Measurements from ENCODE around the gene UBE3D.
"Not testable (repeated sequence)": the region's sequence is repeated elsewhere in the genome, so short reads cannot be mapped to it uniquely, and the experiment has no call there.

UBE3D gene

GRCh38 chr6:82971877-82972460 is 93.7 kb downstream of the UBE3D start:
- DNase-seq = no peak

GRCh38 chr6:82970839-82971238 is 94.8 kb downstream of the UBE3D start:
- no peak for DNase-seq

- no peak for DNase-seq
These were observed 96.9 kb downstream of the UBE3D start for GRCh38 chr6:82968708-82969107.

- DNase-seq = no peak
These were observed 102.3 kb downstream of the UBE3D start for GRCh38 chr6:82963191-82963925.

GRCh38 chr6:82959385-82959941 is 106.2 kb downstream of the UBE3D start:
- DNase-seq = no peak

GRCh38 chr6:82958551-82958950 is 107.1 kb downstream of the UBE3D start:
- DNase-seq = no peak

- DNase-seq = no peak
These were observed 107.8 kb downstream of the UBE3D start for GRCh38 chr6:82957868-82958245.

GRCh38 chr6:82957171-82957867 is 108.3 kb downstream of the UBE3D start:
- no peak for DNase-seq

- no peak for DNase-seq
These were observed 109.8 kb downstream of the UBE3D start for GRCh38 chr6:82955841-82956240.

- no peak for DNase-seq
These were observed 110.6 kb downstream of the UBE3D start for GRCh38 chr6:82954937-82955577.

- DNase-seq = no peak
These were observed 111.3 kb downstream of the UBE3D start for GRCh38 chr6:82954356-82954755.

GRCh38 chr6:82953871-82954270 is 111.8 kb downstream of the UBE3D start:
- DNase-seq = no peak

GRCh38 chr6:82951935-82952334 is 113.7 kb downstream of the UBE3D start:
- no peak for DNase-seq

- DNase-seq = no peak
These were observed 114.3 kb downstream of the UBE3D start for GRCh38 chr6:82951389-82951788.

- not testable (repeated sequence) for DNase-seq
These were observed 134.7 kb downstream of the UBE3D start for GRCh38 chr6:82930915-82931314.

- no peak for DNase-seq
These were observed 140.7 kb downstream of the UBE3D start for GRCh38 chr6:82924799-82925535.

- DNase-seq = no peak
These were observed 144.4 kb downstream of the UBE3D start for GRCh38 chr6:82921258-82921657.

- DNase-seq = no peak
These were observed 148.1 kb downstream of the UBE3D start for GRCh38 chr6:82917346-82918064.

GRCh38 chr6:82915666-82916065 is 150.0 kb downstream of the UBE3D start:
- DNase-seq = no peak

GRCh38 chr6:82914511-82914910 is 151.1 kb downstream of the UBE3D start:
- no peak for DNase-seq

- no peak for DNase-seq
These were observed 154.8 kb downstream of the UBE3D start for GRCh38 chr6:82910820-82911219.

GRCh38 chr6:82910395-82910794 is 155.2 kb downstream of the UBE3D start:
- no peak for DNase-seq
